Endometrial microvascular endothelial cells (primary cell): Measurements from ENCODE around the gene NPTN. TPM values are rescaled to one million over a fixed set of nuclear protein-coding genes. Genes with fewer than 3 reads are reported as not detected.

Experiments used
- in situ Hi-C: cut with HindIII; loops from 2 replicates; pipeline ENCODE4 v1.10.0; 2017; ENCODE audit warnings: low sequenced_read_pairs, low pct_unique_long_range_greater_than_20kb; ENCODE audit errors: inconsistent ontology term
- total RNA-seq: library from RNA; depleted of rRNA; stranded (reverse); fragments of >200 nt; gene quantifications from one replicate; pipeline ENCODE4 v1.2.3, GENCODE V29; 2015; ENCODE audit errors: inconsistent ontology term

Gene NPTN
- total RNA-seq, 1 donor from 2014 or later = 80.3 TPM

DNA sequence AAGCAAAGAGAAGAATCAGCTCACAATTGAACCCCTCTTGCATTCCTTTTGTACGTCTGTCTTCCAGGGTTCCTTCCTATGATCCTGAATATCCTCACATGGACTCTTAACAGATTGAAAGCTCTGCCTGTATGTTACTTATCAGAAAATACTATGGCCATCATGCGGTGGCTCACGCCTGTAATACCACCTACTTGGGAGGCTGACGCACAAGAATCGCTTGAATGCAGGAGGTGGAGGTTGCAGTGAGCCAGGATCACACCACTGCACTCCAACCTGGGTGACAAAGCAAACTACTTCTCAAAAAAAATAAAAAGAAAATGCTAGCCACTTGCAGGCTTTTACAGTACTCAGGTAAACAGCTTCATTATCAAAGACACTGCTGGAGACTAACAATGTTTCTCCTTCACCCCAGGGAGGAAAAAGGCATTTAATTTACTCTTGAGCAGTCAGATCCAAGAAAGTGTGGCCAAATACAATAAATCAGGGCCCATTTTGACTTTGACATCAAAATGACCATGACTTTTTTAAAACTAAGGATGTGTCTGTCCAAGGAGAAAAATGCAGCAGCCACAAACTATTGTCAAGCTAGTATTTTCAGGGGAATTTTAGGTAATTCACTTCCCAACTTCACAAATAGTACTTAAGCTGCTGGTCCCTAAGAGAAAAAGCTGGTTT, 27.3 kb downstream of the NPTN start:
- in situ Hi-C loops = no loop called here

DNA sequence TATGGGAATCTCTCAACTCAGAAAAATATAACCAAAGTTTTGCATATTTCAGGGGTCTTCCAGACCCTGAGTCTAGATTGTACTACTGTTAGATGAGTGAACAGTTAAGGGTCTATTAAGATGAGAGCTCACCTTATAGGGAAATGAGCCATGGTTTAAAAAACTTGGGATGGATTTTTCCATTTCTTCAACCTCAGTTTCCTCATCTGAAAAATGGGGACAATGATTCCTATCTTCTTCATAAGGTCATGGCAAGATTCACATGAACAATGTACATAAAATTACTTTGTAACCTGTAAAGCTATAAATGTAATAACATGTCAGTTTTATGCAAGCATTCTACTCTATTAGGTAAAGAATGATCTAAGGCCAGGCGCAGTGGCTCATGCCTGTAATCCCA, 28.7 kb downstream of the NPTN start:
- in situ Hi-C loops = no loop called here

DNA sequence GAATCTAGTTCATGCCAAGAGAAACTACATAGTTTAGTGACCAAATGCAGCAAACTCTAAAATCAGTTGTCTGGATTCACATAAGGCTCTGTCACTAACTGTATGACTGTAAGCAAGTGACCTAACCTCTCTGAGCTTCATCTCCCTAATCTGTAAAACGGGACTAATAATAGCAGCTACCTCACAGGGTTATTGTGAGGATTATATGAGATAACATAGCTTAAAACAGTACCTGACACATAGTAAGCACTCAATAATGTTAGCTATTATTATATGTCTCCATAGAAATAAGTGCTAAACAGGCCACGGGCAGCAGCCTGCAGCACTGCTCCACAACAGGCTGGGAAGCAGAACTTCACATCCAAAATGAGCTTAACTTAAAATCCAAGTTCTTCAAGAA, 30.2 kb downstream of the NPTN start:
- in situ Hi-C loops = no loop called here

DNA sequence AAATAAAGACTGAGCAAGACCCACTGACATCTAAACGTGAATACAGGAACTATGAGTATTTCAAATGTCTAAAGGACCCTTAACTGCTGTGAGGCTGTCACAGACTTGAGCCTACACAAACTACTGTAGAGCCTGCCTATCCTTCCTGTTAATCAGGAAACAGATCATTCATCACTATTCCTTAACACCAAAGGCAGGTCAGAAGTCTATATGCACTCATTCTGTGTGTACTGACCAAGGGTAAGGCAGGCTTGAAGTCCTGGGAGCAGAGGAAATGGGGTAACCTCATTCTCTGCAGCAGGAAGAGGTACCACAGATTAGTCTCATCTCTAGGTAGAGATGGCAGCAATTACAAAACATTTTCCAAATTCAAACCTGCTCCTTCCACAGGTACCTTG, 30.7 kb downstream of the NPTN start:
- in situ Hi-C loops = no loop called here

DNA sequence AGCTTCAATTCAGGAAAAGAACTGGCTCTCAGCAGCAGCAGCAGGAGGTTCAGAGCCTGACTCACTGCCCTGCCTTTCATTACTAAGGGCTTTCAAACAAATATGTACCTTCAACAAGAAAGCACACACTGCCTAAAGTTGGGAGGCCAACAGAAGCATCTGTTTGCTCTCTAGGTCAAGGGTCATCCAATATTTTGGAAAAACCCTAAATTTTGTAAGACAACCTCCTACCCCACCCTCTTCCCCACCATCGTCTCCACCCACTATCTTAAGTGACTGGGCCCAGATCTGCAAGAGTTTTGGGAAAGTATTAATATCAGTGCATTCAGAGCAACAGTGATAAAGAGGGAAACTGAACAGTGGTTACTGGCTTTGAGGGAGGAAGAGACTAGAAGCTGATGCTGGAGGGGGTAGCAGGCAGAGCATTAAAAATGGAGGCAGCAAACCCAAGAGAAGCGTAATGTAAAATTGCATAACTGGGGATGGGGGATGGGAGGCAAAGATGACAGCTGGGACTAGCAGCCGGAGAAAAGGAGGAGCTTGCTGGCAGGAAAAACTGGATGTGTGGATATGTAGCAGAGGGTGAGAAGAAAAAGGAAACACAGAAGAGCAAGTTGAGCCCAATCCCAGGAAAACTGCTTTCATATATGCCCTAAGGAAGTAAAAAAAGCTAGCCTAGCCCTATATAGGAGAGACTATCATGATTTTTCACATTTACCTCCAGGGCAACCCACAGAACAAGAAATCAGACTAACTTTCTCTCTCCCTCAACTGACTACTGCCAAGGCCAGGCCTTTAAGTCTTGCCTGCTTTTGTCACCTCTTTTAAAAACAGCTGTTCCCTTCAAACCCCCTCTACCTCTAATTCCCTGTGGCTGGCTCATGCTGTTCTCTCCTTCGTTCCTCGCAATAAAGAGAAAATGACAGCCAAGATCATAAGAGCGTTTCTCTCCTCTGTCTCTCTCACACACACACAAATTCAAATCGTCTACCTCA, 31.4 kb downstream of the NPTN start:
- in situ Hi-C loops = no loop called here

DNA sequence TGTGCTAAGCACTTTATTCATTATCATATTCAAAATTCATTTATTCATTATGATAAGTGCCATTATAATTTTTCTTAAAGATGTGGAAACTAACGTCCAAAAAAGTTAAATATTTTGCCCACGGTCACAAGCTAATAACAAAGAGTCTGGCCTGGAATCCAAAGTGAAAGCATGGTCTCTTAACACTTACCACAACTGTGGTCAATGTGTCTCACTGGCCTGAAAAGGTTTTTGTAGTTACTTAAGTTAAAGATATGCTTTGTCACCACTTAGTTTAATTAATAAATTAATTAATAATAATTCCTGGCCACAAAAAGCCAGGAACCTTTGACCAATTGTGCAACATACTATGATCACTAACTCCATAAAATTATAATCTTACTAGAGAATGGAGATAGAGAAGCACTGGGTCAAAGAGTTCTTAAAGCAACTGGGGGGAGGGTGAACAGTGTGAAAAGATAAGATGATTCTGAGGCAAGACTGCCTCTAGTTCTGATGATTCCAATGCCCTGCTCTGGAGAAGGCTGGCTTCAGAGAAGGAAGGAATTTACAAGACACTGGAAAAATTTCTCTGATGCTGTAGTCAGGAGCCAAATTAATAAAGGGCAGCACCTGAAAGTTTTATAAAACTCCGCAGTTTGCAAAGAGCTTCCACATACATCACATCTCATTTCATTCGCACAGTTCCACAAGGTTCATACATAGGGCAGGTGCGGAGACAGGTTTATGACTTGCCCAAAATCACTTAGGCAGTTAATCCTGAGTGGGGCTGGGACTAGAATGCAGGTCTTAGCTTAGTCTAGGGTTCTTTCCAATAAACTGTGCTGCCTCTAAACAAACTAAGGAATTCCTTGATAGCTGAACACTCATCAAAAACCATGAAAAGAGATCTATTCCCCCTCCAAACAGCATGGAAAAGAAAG, 32.5 kb downstream of the NPTN start:
- in situ Hi-C loops = no loop called here

DNA sequence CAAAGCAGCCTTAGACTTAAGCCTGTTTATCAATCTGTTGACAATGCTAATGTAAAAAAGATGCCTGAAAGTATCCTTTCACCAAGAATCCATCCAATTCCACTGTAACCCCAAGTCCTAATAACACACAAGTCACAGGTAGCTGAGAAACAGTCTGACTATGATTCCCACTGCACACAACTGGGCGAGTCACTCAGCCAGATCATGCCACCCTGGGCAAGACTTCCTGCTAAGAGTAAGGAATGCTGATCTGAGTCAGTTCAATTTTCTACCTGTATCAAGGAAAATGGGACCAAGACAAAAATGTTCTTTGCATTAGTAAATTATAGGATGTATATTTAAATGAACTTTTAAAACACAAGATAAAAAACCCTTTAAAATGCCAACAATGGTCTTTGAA, 33.3 kb downstream of the NPTN start:
- in situ Hi-C loops = loop anchor here (5.0 kb wide), 1 partner anchor 32 kb away; the partner anchor contains the start of gene NPTN

DNA sequence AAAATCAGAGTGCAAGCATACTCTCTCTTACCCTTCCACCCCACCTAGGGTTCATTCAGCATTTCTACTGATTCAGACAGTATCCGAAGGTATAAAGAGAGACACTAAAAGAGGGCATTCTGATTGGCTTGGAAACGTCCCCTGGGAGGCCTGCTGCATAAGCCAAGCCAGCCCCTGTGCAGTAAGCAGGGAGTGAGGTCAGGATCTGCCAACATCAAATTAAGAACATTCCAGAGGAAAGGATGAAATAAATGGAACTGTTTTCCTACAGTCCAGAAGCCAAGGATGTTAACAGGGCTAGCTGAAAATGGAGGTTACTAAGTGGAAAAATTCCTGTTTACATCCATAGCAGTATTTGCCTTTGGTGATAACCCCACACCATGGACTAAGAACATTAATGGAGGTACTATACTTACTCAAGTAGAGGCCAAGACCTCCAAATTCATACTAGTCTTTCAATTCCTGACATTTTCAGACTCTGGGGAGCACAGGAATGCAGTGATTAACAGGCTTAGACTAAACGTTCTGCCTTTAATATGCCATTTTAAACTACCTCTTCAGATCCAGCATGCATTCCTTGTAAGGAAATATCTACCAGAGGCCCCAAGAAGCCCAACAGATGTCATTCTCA, 34.5 kb downstream of the NPTN start:
- in situ Hi-C loops = loop anchor here (5.0 kb wide), 1 partner anchor 34 kb away; the partner anchor contains the start of gene NPTN

DNA sequence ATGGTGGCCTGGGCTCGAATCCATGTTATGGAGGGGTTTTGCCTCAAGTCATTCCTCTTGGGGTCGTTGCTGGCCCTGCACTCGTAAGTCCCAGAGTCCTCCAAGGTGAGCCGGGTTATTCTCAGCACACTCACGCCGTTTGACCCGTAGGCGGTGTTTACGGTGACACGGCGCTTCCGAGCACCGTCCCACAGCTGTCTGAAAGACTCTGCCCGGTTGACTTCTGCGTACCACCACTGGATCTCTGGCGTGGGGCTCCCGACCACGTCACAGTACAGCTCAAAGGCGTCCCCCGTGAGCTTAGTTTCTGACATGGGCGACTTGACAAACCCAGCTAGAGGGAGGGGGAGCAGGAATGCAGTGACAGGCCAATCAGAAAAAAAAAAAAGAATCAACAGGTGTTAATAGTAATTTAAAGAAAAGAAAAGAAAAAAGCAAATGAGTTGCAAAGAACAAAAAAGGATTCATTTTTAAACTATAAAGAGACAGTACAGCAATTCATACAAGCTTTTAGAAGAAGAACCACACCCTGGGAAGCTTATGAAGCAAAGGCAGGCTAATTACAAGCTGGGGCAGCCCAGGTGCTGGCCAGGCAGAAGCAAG, 36.1 kb downstream of the NPTN start:
- in situ Hi-C loops = loop anchor here (5.0 kb wide), 1 partner anchor 35 kb away; the partner anchor contains the start of gene NPTN

DNA sequence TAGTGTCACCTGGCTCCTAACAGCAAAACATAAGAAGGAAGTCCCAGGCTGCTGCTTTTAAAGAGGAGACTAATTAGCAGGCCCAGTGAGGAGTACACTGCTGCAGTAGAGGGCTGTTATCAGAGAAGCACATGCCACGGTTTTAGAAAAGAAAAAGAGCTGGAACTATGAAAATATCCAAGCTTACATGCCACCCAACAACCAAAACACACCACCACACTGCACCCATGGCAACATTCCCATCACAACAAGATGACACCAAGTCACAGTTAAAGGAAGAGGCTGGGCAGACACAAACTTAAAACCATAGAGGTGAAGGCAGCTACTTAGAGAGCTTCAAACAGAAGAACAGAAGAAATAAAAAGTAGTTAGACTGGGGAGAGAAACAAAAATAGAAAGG, 37.0 kb downstream of the NPTN start:
- in situ Hi-C loops = loop anchor here (5.0 kb wide), 1 partner anchor 36 kb away; the partner anchor contains the start of gene NPTN

DNA sequence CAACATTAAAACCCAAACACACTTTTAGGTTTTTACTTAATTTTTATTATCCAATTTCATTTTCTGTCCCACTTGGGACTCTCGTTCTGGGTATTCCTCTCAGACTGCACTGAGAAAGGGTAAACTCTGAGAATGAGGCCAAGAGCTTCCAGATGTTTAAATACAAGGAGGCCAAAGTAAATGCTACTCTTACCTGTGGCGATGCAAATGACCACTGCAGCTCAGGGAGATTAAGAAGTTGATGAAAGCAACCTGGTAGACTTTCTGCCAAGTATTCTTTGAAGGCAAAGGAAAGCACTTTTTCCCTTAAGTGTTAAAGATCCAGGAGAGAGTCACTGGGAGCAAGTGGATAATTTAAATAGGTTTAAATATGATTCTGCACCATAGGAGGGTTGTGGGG, 39.1 kb downstream of the NPTN start:
- in situ Hi-C loops = no loop called here

DNA sequence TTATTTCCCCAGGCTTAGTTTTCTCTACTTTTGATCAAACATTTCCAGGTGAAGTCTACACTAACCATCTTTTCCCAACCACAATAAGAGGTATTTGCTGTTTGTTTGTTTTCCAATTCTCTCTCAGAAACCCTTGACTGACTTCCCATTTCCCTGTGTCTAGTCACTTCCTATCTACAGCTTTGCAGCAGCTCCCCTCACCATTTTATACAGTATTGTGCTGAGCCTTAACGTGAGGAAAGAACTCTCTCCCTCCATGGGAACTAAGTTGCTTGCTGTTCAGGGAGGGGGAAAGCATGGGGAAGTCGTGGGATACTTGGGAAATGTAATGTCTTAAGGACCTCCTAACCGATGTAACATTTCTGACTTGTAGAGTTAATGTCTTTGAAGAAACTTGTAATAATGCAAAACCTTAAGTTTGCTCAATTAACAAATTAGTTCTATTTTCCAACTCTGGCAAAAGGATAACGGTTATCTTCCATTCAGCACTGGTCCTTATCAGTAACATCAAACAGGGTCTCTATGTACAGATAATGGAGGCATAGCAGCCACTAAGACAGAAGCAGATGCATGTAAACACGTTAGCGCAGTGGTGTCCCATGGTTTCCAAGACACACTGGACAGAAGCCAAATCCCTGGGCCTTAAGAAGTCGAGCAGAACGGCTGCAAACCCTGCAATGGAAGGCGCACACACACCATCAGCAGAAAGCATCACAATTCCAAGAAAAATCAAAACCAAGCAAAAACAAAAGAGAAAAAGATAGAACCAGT, 39.7 kb downstream of the NPTN start:
- in situ Hi-C loops = no loop called here

DNA sequence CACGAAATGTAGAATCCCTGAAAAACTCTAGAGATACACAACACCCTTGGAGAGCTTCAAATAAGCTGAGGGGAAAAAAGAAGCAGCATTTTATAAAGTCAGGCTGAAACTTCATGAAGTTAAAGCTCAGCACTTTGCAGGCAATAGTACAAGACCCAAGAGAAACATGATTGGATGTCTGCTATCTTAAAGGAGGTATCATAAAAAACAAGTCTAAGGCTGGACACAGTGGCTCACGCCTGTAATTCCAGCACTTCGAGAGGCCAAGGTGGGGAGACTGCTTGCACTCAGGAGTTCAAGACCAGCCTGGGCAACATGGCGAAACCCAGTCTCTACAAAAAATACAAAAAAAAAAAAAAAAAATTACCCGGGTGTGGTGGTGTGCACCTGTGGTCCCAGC, 42.9 kb downstream of the NPTN start:
- in situ Hi-C loops = no loop called here

DNA sequence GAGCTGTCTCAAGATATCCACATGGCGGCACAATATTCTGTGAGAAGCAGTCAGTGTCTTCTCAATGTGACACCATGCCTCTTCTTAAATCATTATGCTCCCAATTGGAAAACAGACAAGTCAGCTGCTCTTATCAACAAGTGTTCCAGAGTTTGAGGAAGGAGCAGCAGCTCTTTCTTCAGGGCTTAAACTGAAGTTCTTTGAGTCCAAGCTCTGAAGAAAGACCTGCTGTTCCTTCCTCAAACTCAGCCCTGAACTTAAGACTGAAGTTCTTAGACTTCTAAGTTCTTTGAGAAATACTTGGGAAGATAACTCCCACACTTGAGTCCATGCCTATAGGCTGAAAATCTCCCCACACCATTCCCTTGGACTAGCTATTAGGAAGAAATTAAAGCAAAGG, 43.4 kb downstream of the NPTN start:
- in situ Hi-C loops = no loop called here

DNA sequence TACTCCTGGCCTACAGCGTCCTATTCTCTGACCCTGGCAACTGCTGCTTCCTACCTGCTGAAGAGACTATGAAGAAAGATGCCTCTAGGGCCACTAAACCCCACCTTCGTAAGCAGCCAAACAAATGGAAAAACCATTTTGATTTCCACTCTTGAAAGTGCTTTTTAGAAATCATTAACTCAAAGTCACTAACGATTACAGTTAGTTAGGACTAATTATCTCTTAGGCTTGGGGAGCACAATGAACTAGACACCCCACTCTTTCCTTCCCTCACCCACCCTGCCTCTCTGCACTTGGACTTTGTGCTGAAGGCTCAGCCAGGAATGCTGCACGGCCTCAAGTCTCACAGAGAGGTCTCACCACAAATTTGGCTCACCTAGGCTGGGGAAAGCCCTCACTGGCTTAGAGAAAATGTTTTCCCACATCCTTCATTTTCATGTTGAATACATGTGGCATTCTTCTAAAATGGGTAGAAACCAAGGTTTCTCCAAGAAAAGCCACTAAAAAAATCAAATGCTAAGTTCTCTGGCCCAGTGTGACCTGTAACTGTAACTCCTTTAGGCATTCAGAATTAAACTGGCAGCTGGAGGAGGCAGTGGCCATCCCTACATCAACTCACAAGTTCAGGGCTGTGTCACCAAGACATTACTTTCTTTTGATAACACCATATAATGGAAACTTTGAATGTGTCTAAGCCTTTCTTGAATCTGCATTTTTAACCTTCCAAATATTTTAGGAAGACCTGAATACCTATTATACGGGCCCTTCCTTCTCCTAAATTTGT, 47.1 kb downstream of the NPTN start:
- in situ Hi-C loops = no loop called here

DNA sequence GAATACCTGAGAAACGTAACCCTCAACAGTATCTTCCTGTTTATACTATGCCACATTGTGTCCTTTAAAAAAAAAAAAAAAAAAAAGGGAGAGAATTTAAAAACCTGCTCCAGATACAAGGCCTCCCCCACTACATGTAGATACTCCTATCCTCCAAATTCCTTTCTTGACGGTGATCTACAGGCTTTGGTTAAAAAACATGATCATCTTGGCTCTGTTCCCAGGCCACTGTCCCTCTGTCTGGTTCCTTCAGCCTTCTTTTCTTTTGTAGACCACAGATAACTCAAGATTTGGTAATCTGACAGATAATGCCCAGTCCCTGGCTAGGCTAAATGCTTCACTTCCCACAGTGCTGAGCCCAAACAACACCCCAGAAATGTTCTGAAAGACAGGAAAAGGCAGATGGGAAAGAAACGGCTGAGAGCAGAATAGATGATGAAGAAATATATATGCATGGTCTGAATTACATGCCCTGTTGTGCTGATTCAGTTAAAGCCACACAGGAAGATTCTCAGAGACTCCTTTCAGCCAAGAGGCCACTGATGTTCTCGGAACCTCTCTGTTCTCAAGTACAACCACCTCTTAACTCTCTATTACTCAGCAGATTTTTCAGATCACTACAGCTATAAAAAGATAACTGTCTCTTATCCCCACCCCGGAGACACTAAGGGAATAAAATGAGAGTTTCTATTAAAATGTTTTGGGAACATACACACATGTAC, 48.3 kb downstream of the NPTN start:
- in situ Hi-C loops = no loop called here
